Trophoblast cell (in vitro differentiated cells and primary cell): Measurements from ENCODE around the gene CT47C1.
A peak's percentile ranks its signal among the peaks of the same experiment; 100 is the strongest.

Experiments
- DNase-seq, 2 donors: peaks; one replicate each; pipeline ENCODE4 v3.0.0-alpha.2; 2016
- H2AFZ ChIP-seq: 2 replicates; pipeline ENCODE4 v1.6.1; 2013; ENCODE audit warnings: low read length, moderate library complexity, mild to moderate bottlenecking; ENCODE audit not compliant: insufficient read depth, poor library complexity
- H2AK5ac ChIP-seq: 2 replicates; pipeline ENCODE4 v1.6.1; 2013; ENCODE audit warnings: mild to moderate bottlenecking, low read length
- H2BK120ac ChIP-seq: 2 replicates; pipeline ENCODE4 v1.6.1; 2013; ENCODE audit warnings: low read length, mild to moderate bottlenecking, moderate library complexity; ENCODE audit not compliant: insufficient read depth, poor library complexity
- H2BK12ac ChIP-seq: 2 replicates; pipeline ENCODE4 v1.6.1; 2013; ENCODE audit warnings: mild to moderate bottlenecking, low read length, moderate library complexity
- H2BK5ac ChIP-seq: 2 replicates; pipeline ENCODE4 v1.6.1; 2013; ENCODE audit warnings: low read length, low read depth, moderate library complexity, mild to moderate bottlenecking; ENCODE audit not compliant: poor library complexity
- H3K14ac ChIP-seq: 2 replicates; pipeline ENCODE4 v1.6.1; 2013; ENCODE audit warnings: mild to moderate bottlenecking, low read length
- H3K18ac ChIP-seq: 2 replicates; pipeline ENCODE4 v1.6.1; 2013; ENCODE audit warnings: mild to moderate bottlenecking, low read length
- H3K23ac ChIP-seq: 2 replicates; pipeline ENCODE4 v1.6.1; 2013; ENCODE audit warnings: low read length
- H3K27ac ChIP-seq: 2 replicates; pipeline ENCODE4 v1.5.1; 2013; ENCODE audit warnings: low read depth, mild to moderate bottlenecking, inconsistent platforms, low read length, moderate library complexity
- H3K27me3 ChIP-seq: 2 replicates; pipeline ENCODE4 v1.6.1; 2013; ENCODE audit warnings: inconsistent platforms, mild to moderate bottlenecking, low read length, moderate library complexity; ENCODE audit not compliant: insufficient read depth
- H3K36me3 ChIP-seq, 2 experiments: 1 replicate in 1 of 2; 2 replicates in 1 of 2; pipeline ENCODE4 v1.6.1; 2013; ENCODE audit warnings: low read length in 2 of 2, mild to moderate bottlenecking in 2 of 2, moderate library complexity in 1 of 2; ENCODE audit not compliant: insufficient read depth in 2 of 2, control insufficient read depth in 1 of 2
- H3K4ac ChIP-seq: 2 replicates; pipeline ENCODE4 v1.6.1; 2013; ENCODE audit warnings: low read depth, mild to moderate bottlenecking, low read length, moderate library complexity
- H3K4me1 ChIP-seq, 2 experiments: 1 replicate in 1 of 2; 2 replicates in 1 of 2; pipeline ENCODE4 v1.6.1; 2013; ENCODE audit warnings: low read length in 2 of 2, mild to moderate bottlenecking in 2 of 2, moderate library complexity in 1 of 2; ENCODE audit not compliant: insufficient read depth in 2 of 2, control insufficient read depth in 1 of 2
- H3K4me2 ChIP-seq: 2 replicates; pipeline ENCODE4 v1.6.1; 2013; ENCODE audit warnings: inconsistent platforms, mild to moderate bottlenecking, low read length, moderate library complexity
- H3K4me3 ChIP-seq: 2 replicates; pipeline ENCODE4 v1.5.1; 2013; ENCODE audit warnings: mild to moderate bottlenecking, low read depth, low read length, inconsistent platforms
- H3K79me1 ChIP-seq: one replicate; pipeline ENCODE4 v1.6.1; 2013; ENCODE audit warnings: low read length
- H3K79me2 ChIP-seq: 2 replicates; pipeline ENCODE4 v1.6.1; 2013; ENCODE audit warnings: low read length, mild to moderate bottlenecking; ENCODE audit not compliant: control insufficient read depth, insufficient read depth, poor library complexity
- H3K9ac ChIP-seq: 2 replicates; pipeline ENCODE4 v1.6.1; 2013; ENCODE audit warnings: mild to moderate bottlenecking, low read length
- H3K9me3 ChIP-seq: 2 replicates; pipeline ENCODE4 v1.6.1; 2013; ENCODE audit warnings: low read depth, mild to moderate bottlenecking, control low read depth, inconsistent platforms, low read length; ENCODE audit not compliant: insufficient read depth
- H4K12ac ChIP-seq: 2 replicates; pipeline ENCODE4 v1.6.1; 2013; ENCODE audit warnings: low read depth, mild to moderate bottlenecking, low read length, moderate library complexity
- H4K8ac ChIP-seq: 2 replicates; pipeline ENCODE4 v1.6.1; 2013; ENCODE audit warnings: low read depth, mild to moderate bottlenecking, low read length, moderate library complexity
- H4K91ac ChIP-seq: one replicate; pipeline ENCODE4 v1.6.1; 2013; ENCODE audit warnings: low read depth, mild to moderate bottlenecking, low read length, moderate library complexity
- WGBS: extraction: QIAGEN DNeasy Blood & Tissue Kit; methylation state at CpG from one replicate; pipeline ENCODE4 v1.1.7; 2013; ENCODE audit warnings: missing lambda C conversion rate; ENCODE audit not compliant: insufficient read length, insufficient coverage; ENCODE audit errors: extremely low coverage; 5-methylcytosine and 5-hydroxymethylcytosine counted together

Gene CT47C1

DNA sequence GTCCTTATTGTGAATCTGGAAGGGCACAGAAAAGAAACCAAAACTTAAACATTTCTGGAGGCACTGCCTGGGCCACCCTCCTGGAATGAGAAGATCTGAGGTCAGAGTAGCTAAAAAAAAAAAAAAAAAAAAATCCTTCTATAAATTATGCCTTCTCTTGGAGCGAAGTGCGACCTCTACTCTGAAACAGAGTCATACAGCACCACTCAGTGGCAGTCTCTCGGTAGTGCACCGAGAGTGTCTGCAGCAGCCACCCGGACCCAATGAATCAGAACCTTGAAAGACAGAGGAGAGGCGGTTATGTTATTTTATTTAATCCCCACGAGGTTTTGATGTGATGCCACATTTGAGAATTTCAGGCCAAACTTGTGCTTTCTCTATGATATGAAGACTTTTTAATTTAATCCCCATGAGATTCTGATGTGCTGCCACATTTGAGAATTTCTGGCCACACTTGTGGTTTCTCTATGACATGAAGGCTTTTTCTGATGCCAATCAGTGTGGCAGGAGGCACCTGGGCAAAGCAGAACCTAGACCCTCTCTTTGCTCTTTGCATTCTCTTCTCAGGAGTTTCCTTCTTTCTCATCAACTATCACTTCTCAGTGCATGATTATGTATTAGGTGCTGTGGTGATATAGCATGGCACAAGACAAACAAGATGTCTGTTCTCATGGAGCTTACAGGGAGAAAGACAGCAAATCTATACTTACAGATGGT, 5.6 kb upstream of the CT47C1 start:
- no peaks in the 10 kb centered on the region for H3K36me3 ChIP-seq
- no peak overlapping the region for H3K9ac ChIP-seq
- no peaks in the 10 kb centered on the region for H3K79me2 ChIP-seq
- H4K91ac ChIP-seq = no peak overlapping the region
- no peak overlapping the region for H4K8ac ChIP-seq
- H2BK5ac ChIP-seq = no peak overlapping the region
- no peaks in the 10 kb centered on the region for H3K9me3 ChIP-seq
- no peak overlapping the region for H3K4me3 ChIP-seq
- H3K4me2 ChIP-seq = no peak overlapping the region
- no peak overlapping the region for H4K12ac ChIP-seq
- H3K27me3 ChIP-seq = no peaks in the 10 kb centered on the region
- no peak overlapping the region for H3K18ac ChIP-seq
- no peak overlapping the region for H2BK120ac ChIP-seq
- no peak overlapping the region for H3K27ac ChIP-seq
- H3K4me1 ChIP-seq = no peaks in the 10 kb centered on the region
- H3K4ac ChIP-seq = no peak overlapping the region
- no peak overlapping the region for H2BK12ac ChIP-seq
- H3K79me1 ChIP-seq = no peaks in the 10 kb centered on the region
- H2AFZ ChIP-seq = no peak overlapping the region
- H2AK5ac ChIP-seq = no peak overlapping the region
- peak; percentile 10 to 67 for DNase-seq
- H3K23ac ChIP-seq = no peak overlapping the region
- WGBS = no CpG with 5 or more reads among the region's 7 CpGs
- H3K14ac ChIP-seq = no peak overlapping the region

DNA sequence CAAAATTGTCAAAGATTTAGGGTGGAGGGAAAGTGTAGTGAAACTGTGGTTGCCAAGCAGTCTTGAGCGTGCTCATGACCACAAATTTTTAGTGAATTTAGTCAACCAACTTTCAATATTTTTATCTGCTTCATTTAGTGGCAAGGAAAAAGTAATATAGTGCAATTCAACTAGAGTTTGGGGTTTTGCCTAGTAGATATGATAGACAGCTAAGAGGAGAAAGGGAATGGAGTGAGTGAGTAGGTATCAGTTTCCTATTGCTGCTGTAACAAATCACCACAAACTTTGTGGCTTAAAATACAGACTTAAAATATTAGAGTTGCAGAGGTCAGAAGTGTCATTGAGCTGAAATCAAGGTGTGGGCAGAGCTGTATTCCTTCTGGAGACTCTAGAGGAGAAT, 3.7 kb upstream of the CT47C1 start:
- Histone ChIP-seq H3K4ac (no peak overlapping the region), H4K8ac (no peak overlapping the region), H3K27ac (no peak overlapping the region), H2BK5ac (no peak overlapping the region), H3K23ac (no peak overlapping the region), H3K14ac (no peak overlapping the region), H3K4me3 (no peak overlapping the region), H2BK12ac (no peak overlapping the region), H3K79me1 (no peaks in the 10 kb centered on the region), H2BK120ac (no peak overlapping the region), H3K4me1 (no peaks in the 10 kb centered on the region), H3K9ac (no peak overlapping the region), H3K27me3 (no peaks in the 10 kb centered on the region), H3K9me3 (no peaks in the 10 kb centered on the region), H2AFZ (no peak overlapping the region), H3K36me3 (no peaks in the 10 kb centered on the region), H4K12ac (no peak overlapping the region), H3K4me2 (no peak overlapping the region), H3K79me2 (no peaks in the 10 kb centered on the region), H3K18ac (no peak overlapping the region), H2AK5ac (no peak overlapping the region), H4K91ac (no peak overlapping the region)
- no peak for DNase-seq
- WGBS = no CpG with 5 or more reads among the region's 1 CpG

DNA sequence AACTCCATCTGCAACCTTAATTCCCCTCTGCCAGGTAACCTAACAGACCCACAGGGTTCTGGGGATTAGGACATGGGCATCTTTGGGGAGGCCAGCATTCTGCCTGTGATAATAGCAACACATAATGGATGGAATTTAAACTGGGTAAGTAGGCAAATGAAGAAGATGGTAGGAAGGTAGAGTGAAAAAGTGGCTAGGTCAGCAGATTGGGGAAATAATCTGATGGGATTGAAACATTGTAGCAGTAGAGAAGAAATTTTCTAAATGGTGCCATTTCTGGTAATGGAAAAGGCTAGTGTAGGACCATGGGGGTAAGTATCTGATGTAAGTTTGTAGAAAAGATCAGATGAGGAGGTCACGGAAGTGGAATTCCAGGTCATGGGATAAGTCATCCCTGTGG, 3.0 kb upstream of the CT47C1 start:
- H4K8ac ChIP-seq = no peak overlapping the region
- no peak overlapping the region for H3K14ac ChIP-seq
- H2BK120ac ChIP-seq = no peak overlapping the region
- no peaks in the 10 kb centered on the region for H3K79me1 ChIP-seq
- H3K79me2 ChIP-seq = no peaks in the 10 kb centered on the region
- H3K9me3 ChIP-seq = no peaks in the 10 kb centered on the region
- H4K12ac ChIP-seq = no peak overlapping the region
- no peak overlapping the region for H2BK12ac ChIP-seq
- DNase-seq = no peak
- no peak overlapping the region for H2AK5ac ChIP-seq
- no peak overlapping the region for H3K4me2 ChIP-seq
- H3K27me3 ChIP-seq = no peaks in the 10 kb centered on the region
- H2BK5ac ChIP-seq = no peak overlapping the region
- WGBS = no CpG with 5 or more reads among the region's 1 CpG
- no peak overlapping the region for H3K23ac ChIP-seq
- no peak overlapping the region for H3K9ac ChIP-seq
- no peak overlapping the region for H4K91ac ChIP-seq
- no peak overlapping the region for H2AFZ ChIP-seq
- no peaks in the 10 kb centered on the region for H3K36me3 ChIP-seq
- H3K18ac ChIP-seq = no peak overlapping the region
- H3K4me3 ChIP-seq = no peak overlapping the region
- H3K27ac ChIP-seq = no peak overlapping the region
- no peak overlapping the region for H3K4ac ChIP-seq
- no peaks in the 10 kb centered on the region for H3K4me1 ChIP-seq

DNA sequence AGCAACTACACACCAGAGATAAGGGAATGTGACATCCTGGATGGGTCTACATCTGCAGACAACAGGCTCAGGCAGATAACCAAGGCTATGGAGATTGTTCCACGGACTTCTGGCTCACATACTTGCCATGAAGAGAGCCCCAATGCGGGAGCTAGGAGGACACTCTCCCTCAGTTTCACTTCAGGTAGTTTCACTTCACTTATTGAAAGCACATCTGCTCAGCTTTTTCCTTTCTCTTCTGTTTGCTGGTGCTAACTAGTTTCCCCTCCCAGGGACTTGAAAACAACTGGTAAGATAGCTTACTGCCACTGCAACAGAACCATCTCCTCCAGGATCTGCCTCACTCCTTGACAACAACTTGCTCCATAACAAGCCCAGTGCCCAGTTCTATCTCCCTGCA, 1.4 kb upstream of the CT47C1 start:
- Histone ChIP-seq H3K9ac (no peak overlapping the region), H3K18ac (no peak overlapping the region), H3K79me2 (no peaks in the 10 kb centered on the region), H3K4ac (no peak overlapping the region), H3K23ac (no peak overlapping the region), H3K27me3 (no peaks in the 10 kb centered on the region), H3K4me3 (no peak overlapping the region), H4K91ac (no peak overlapping the region), H4K12ac (no peak overlapping the region), H3K4me1 (no peaks in the 10 kb centered on the region), H3K27ac (no peak overlapping the region), H3K79me1 (no peaks in the 10 kb centered on the region), H2AFZ (no peak overlapping the region), H2BK120ac (no peak overlapping the region), H3K4me2 (no peak overlapping the region), H3K36me3 (no peaks in the 10 kb centered on the region), H2AK5ac (no peak overlapping the region), H2BK5ac (no peak overlapping the region), H3K9me3 (no peaks in the 10 kb centered on the region), H4K8ac (no peak overlapping the region), H3K14ac (no peak overlapping the region), H2BK12ac (no peak overlapping the region)
- no peak for DNase-seq
- WGBS = no CpG with 5 or more reads among the region's 2 CpGs
